GM18870 (cell line): ENCODE data around the gene HLA-E.
"Not testable (repeated sequence)": the region's sequence is repeated elsewhere in the genome, so short reads cannot be mapped to it uniquely, and the experiment has no call there.

ENCODE experiments used
- ATAC-seq: cut with Tn5 transposase; IDR thresholded peaks from one replicate; pipeline ENCODE4 v1.9.1; 2021; ENCODE audit warnings: moderate library complexity; ENCODE audit not compliant: unreplicated experiment

HLA-E gene

DNA sequence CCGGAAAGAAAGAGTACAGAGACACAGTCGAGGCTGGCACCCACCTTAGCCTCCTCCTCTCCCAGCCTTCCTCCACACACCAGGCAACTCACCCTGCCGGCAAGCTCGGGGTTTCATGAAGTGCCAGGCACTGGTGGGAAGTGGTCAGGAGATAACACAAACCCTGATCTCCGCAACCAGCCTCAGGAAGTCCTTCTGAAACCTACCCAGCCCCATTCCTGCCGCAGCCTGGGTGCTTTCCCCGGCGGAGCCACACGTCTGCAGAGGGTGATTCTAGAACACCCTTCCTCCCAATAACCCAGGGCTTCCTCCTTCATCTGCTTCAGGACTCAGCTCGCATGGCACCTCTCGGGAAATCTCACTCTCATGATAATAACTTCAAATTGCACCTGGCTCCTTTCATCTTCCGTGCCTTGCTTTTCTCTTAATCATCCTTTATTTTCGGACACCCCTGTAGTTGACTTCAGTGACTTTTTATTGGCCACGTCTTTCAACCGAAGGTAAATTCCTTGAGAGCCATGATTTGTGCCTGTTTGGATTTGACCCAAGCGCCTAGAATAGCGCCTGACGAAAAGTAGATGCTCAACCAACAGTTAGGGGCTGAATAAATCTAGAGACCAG lies 8.7 kb upstream of the HLA-E start:
- no peak for ATAC-seq

DNA sequence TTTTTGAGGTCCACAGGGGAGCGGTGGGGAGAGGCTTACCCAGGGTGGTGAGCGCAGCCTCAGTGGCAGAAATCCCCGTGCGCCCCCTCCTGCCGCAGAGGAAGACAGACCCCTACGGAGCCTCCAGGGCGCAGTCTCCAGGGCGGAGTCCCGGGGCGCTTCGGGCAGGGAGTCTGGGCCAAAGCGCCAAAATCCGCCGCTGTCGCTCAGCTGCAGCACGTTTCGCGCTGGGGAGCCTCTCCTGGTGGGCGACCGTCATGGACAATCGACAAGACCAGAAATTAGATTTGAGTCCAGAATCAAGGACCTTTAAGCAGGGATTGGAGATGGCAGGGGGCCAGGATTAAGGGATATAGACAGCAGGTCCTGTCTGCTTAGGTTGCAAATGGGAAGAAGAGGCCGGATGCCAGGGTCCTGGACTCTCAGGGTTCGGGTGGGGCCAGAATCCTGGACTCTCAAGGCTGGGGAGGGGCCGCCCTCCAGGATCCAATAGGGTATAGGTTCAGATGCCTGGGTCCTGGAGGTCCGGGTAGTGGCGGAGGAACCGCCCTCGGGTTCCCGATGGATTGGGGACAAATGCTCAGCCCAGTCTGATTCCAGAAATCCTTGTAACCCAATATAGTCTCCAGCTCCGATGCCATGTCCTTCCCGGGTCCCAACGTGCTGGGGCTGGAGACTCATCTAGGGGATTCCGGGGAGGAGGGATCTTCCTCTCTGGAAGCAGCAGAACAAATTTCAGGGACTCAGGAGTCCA lies 7.9 kb upstream of the HLA-E start:
- ATAC-seq = no peak

- ATAC-seq = not testable (repeated sequence)
Observed at GRCh38 chr6:30481965-30482644, 7.2 kb upstream of the HLA-E start.

DNA sequence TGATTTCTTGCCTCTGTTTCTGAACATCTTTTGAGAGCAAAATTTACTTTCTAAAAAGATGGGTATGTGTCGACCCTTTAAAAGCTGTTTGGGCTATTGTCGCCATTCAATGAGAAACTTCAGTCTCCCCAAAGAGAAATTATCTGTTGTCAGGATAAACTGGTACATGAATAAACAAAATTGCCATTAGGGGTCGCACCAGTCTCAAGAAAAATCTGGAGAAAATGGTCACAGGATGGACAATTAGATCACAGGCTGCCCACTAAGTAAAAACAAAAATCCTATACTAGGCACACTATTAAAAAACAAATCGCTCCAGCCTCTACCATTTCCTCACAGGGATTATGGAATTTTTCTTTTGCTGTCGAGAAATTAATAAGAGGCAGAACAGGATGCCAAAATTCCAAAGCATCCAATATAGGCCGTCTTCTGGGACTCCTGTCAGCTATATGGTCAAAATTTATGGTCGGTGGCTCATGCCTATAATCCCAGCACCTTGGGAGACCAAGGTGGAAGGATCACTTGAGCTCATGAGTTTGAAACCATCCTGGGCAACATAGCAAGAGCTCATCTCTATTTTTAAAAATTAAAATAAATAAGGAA lies 5.5 kb upstream of the HLA-E start:
- no peak for ATAC-seq

GRCh38 chr6:30485236-30485635 lies 4.1 kb upstream of the HLA-E start:
- ATAC-seq = no peak

GRCh38 chr6:30487926-30488325 lies 1.4 kb upstream of the HLA-E start:
- no peak for ATAC-seq

DNA sequence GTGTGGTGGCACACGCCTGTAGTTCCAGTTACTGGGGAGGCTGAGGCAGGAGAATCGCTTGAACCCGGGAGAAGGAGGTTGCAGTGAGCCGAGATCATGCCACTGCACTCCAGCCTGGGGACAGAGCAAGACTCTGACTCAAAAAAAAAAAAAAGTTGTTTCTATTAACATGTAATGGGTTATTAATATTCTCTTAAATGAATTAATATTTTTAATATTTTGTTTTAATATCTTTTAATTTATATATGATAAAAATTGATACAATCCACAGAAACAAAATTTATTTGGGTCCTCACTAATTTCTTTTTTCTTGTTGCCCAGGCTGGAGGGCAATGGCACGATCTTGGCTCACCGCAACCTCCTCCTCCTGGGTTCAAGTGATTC lies 620 bp upstream of the HLA-E start:
- ATAC-seq = not testable (repeated sequence)

- ATAC-seq = no peak
Observed at GRCh38 chr6:30490026-30490876, 942 bp downstream of the HLA-E start.

- not testable (repeated sequence) for ATAC-seq
Observed at GRCh38 chr6:30491291-30491953, 2.1 kb downstream of the HLA-E start.

DNA sequence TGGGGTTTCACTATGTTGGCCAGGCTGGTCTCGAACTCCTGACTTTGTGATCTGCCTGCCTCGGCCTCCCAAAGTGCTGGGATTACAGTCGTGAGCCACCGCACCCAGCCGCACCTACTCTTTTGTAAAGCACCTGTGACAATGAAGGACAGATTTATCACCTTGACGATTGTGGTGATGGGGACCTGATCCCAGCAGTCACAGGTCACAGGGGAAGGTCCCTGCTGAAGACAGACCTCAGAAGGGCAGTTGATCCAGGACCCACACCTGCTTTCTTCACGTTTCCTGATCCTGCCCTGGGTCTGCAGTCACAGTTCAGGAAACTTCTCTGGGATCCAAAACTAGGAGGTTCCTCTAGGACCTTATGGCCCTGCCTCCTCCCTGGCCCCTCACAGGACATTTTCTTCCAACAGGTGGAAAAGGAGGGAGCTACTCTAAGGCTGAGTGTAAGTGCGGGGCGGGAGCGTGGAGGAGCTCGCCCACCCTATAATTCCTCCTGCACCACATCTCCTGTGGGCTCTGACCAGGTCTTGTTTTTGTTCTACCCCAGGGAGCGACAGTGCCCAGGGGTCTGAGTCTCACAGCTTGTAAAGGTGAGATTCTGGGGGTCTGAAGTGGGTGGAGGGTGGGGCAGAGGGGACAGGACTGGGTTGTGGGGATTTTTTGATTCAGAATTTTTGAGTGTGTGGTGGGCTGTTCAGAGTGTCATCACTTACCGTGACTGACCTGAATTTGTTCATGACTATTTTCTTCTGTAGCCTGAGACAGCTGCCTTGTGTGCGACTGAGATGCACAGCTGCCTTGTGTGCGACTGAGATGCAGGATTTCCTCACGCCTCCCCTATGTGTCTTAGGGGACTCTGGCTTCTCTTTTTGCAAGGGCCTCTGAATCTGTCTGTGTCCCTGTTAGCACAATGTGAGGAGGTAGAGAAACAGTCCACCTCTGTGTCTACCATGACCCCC lies 3.0 kb downstream of the HLA-E start:
- ATAC-seq = no peak

GRCh38 chr6:30493643-30494250 lies 4.4 kb downstream of the HLA-E start:
- ATAC-seq = no peak

DNA sequence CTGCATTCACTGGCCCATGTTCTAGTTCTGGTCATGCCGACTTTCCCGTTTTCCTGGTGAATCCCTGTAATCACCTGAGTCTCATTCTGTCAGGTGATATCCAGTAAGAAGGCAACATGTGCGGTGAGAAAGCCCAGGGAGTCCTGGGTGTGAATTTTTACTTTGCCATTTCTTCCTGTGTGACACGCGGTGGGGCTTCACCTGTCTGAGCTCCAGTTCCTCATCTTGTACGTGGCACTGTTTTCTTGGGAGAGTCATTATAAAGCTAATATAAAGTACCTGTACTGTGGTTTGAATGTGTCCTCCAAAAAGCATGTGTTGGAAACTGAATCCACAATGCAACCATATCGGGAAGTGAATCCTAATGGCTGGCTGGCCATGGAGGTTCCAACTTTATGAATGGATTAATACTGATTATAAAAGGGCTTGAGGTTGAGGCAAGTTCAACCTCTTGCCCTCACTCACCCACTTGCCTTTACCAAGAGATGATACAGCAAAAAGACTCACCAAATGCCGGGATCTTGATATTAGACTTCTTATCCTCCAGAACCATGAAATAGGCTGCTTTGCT lies 5.1 kb downstream of the HLA-E start:
- ATAC-seq = no peak

DNA sequence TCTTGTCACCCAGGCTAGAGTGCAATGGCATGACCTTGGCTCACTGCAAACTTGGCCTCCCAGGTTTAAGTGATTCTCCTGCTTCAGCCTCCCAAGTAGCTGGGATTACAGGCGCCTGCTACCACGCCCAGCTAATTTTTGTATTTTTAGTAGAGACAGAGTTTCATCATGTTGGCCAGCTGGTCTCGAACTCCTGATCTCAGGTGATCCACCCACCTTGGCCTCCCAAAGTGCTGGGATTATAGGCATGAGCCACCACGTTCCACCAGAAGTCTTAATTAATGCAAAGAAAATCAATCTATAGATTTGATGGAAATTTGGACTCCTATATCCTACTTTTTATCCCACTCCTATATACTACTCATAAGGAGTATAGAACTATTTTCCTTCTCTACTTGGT lies 5.8 kb downstream of the HLA-E start:
- not testable (repeated sequence) for ATAC-seq

DNA sequence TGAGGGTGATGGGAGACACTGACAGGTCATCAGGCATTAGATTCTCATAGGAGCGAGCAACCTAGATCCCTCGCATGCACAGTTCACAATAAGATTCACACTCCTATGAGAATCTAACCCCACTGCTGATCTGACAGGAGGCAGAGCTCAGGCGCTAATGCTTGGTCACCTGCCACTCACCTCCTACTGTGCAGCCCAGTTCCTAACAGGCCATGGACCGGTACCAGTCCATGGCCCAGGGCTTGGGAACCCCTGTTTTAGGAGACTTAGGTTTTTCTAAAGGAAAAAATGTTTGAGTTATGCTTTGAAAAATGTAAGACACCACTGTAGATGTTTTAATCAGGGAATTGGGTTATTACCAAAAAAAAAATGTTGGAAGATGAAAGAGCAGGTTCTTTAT lies 6.7 kb downstream of the HLA-E start:
- no peak for ATAC-seq

DNA sequence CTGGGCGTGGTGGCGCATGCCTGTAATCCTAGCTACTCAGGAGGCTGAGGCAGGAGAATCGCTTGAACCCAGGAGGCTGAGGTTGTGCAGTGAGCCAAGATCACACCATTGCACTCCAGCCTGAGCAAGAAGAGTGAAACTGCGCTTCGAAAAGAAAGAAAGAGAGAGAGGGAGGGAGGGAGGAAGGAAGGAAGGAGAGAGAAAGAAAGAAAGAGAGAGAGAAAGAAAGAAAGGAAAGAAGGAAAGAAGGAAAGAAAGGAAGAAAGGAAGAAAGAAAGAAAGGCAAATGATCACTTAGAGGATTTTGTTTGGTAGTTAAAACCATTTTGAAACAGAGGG lies 7.9 kb downstream of the HLA-E start:
- not testable (repeated sequence) for ATAC-seq

GRCh38 chr6:30497714-30498113 lies 8.4 kb downstream of the HLA-E start:
- no peak for ATAC-seq

- not testable (repeated sequence) for ATAC-seq
Observed at GRCh38 chr6:30498705-30499104, 9.4 kb downstream of the HLA-E start.
